HG02970 (cell line): Measurements from ENCODE around the gene AKT1.
"Not testable (repeated sequence)": the region's sequence is repeated elsewhere in the genome, so short reads cannot be mapped to it uniquely, and the experiment has no call there.

Experiments used
- ATAC-seq: cut with Tn5 transposase; IDR thresholded peaks from one replicate; pipeline ENCODE4 v1.9.1; 2021; ENCODE audit warnings: mild to moderate bottlenecking, moderate library complexity, moderate number of reproducible peaks; ENCODE audit not compliant: unreplicated experiment, low FRiP score

Gene AKT1

DNA sequence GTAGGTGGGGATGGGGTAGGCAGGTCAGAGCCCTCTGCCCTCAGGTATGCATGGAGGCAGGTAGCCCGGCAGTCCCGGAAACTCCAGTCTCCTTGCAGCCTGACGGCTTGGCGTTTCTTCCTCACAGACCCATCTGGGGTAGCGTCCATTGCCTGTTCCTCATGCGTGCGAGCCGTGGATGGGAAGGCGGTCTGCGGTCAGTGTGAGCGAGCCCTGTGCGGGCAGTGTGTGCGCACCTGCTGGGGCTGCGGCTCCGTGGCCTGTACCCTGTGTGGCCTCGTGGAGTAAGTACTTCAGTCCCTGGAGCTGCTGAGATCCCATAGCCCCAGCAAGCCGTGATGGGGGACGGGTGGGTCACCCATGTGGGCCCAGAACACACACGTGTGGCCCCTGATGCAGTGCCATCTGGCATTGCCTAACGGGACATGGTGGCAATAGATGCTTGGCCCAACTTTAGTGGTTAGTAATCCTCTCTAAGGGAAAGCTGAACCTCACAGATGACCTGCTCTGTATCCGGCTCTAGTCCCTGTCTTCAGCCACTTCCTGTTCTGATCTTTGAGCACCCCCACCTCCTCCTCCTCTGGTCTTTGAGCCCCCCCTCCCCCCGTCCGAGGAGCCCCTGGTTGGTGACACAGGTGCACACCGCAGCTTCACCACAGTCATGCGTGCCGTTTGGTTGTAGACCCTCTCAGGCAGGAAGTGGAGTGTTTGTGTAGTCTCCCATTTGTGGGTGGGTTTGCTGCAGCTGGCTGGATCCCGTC, 38.9 kb downstream of the AKT1 start:
- no peak for ATAC-seq

DNA sequence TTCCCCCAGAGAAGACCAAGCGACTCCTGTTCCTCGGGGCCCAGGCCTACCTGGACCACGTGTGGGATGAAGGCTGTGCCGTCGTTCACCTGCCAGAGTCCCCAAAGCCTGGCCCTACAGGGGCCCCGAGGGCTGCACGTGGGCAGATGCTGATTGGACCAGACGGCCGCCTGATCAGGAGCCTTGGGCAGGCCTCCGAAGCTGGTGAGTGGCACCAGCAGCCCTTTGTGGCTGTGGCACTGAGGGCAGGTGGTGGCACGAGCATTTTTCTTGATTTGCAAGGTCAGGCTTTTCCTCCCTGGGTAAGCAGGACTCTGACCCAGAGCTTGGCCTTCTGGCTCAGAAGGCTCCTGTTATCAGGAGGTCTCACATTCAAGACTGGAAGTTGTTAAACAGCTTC, 39.9 kb downstream of the AKT1 start:
- no peak for ATAC-seq

DNA sequence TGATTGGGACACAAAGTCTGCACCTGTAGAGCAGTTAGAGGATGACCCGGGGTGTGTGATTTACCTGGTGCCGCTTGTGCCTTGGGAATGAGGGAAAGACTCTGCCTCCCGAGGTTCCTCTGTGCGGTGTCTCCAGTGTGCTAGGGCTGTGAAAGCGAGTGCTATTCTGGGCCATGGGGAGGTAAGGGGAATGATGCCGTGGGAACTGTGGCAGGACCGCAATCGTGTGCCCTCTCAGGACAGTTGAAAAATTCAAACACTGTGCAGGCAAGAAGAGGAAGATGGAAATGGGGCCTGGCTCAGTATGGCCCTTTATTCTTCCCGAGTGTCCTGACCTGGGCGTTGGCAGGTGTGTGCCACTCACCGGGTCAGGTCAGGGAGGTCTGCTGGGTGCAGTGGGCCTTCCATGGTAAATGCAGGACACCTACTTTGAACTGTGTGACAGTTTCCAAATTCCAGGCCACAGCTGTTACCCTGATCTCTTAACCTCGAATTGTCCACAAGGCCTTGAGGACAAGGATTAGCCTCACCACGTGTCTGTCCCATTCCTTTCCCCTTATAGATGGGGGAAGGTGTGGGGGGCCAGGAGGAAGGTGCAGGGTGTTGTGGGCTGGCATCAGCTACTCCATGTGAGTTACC, 41.2 kb downstream of the AKT1 start:
- no peak for ATAC-seq

- ATAC-seq: no peak
Observed at GRCh38 chr14:104753528-104754212, 41.9 kb downstream of the AKT1 start.

GRCh38 chr14:104752735-104753527, 42.6 kb downstream of the AKT1 start, which contains the start of gene SIVA1:
TSS of gene SIVA1 (plus strand) at chr14:104753147. CDS start at chr14:104753202, 55 bp downstream.
- ATAC-seq: peak; percentile 87

GRCh38 chr14:104752423-104752734, 43.2 kb downstream of the AKT1 start:
- ATAC-seq: no peak

- no peak for ATAC-seq
Observed at GRCh38 chr14:104751539-104752422, 43.8 kb downstream of the AKT1 start.

- ATAC-seq: not testable (repeated sequence)
Observed at GRCh38 chr14:104750753-104751057, 44.8 kb downstream of the AKT1 start.

DNA sequence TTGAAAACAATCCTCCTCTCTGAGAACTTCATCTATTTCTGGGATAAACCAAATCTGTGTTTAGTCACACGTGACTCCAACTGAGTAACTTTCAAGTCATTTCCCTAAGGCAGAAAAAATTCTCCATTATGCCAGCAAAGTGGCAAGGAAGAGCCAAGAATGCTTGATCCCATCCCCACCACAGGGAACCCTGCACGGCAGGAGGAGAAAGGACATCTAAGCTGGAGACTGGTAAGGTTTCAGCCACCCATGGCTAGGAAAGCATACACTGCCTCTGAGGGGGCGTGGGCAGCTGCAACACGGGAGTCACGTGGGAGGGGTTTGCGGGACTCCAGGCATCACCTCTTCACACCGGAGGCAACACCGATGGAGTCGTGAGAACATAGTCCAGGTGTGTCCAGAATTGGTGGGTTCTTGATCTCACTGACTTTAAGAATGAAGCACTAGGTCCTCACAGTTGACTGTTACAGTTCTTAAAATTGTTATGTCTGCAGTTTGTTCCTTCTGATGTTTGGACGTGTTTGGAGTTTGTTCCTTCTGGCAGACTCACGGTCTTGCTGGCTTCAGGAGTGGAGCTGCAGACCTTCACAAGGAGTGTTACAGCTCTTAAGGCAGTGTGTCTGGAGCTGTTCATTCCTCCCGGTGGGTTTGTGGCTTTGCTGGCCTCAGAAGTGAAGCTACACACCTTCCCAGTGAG, 45.3 kb downstream of the AKT1 start:
- no peak for ATAC-seq

- no peak for ATAC-seq
Observed at GRCh38 chr14:104749111-104749649, 46.4 kb downstream of the AKT1 start.

- ATAC-seq: no peak
Observed at GRCh38 chr14:104747876-104748275, 47.7 kb downstream of the AKT1 start.

- ATAC-seq: no peak
Observed at GRCh38 chr14:104746934-104747481, 48.5 kb downstream of the AKT1 start.

- ATAC-seq: no peak
Observed at GRCh38 chr14:104746071-104746545, 49.4 kb downstream of the AKT1 start.

DNA sequence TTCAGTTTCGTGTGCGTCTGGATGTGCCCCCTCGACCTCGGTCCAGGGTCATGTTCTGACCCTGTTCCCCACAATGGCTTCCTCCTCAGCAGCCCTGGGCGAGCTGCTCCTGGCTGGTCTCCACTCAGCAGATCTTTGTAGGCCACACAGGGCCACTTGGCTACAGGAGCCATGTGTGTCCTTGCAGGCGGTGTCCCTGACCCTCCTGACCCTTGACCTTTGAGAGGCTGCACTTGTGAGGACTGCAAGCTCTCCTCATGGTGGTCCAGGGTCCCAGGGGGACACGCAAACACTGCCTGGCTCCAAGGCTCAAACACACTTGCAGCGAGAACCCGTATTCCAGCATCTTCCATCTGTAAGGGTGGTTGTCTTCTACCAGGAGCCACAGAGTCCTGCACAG, 50.1 kb downstream of the AKT1 start:
- no peak for ATAC-seq

DNA sequence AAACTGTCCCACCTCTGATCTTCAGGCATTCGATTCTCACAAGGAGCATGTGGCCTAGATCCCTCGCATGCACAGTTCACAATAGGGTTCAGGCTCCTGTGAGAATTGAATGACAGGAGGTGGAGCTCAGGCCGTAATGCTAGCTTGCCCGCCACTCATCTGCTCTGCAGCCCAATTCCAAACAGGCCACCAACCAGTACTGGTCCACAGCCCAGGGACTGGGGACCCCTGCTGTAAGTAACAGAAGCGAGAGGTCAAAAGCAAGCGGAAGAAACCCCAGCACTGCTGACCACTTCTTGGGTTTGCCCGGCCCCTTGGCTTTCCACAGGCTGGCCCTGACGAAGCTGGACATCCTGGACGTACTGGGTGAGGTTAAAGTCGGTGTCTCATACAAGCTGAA, 51.1 kb downstream of the AKT1 start:
- no peak for ATAC-seq

GRCh38 chr14:104743461-104744380, 51.8 kb downstream of the AKT1 start:
- ATAC-seq: no peak

DNA sequence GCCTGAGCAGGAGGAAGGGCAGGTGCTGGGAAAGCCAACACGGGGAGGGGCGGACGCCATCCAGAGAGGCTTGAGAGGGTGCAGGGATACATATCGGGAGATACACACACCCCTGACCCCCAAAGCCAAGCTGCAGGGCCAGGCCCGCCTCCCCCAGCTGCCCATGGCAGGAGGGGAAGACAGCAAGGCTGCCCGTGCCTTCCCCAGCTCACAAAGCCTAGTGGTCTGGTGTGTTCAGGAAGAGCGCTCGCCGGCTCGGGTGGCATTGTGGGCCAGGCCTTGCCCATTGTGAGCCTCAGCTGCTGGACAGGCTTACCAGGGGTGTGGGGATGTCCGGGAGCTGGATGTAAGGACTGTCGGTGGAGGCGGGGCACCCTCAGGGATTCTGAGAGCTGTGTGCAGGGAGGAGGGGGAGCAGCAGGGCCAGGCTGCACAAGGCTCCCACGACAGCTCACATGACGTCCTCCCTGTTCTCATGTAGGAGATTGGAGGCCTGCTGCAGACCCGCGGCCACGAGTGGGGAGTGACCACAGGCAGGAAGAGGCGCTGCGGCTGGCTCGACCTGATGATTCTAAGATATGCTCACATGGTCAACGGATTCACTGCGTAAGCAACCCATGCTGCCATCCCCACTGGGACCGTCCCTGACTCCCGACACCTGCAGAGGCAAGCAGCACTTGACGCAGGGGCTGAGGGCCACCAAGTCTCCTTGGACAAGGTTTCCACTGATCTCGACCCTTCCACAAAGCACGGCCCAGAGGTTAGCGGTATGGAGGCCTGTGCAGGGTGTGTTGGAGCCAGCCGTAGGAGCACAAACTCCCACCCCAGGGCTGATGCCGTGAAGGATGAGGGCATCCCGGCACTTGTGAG, 52.7 kb downstream of the AKT1 start:
- ATAC-seq: no peak
